Activated T-helper 2 cell treated with anti-CD3 and anti-CD28 coated beads, Interferon-gamma antibody, Interleukin-2, Interleukin-4, amounts not matched to agents 10 μg/mL and 5 μg/mL and 100 μg/mL, durations not matched to agents 14 hours and 24 hours and 36 hours (primary cell): ENCODE data around the gene PSMD1. TPM values are rescaled to one million over a fixed set of nuclear protein-coding genes. Genes with fewer than 3 reads are reported as not detected.
"Not testable (repeated sequence)": the region's sequence is repeated elsewhere in the genome, so short reads cannot be mapped to it uniquely, and the experiment has no call there.

Source experiments
- DNase-seq: peaks from one replicate; pipeline ENCODE4 v3.0.0; 2021; ENCODE audit warnings: low spot score
- H3K27ac Mint-ChIP-seq: one replicate; pipeline ENCODE4 v1.8.0; 2021; ENCODE audit warnings: mixed read lengths
- H3K27me3 Mint-ChIP-seq: one replicate; pipeline ENCODE4 v1.8.0; 2021; ENCODE audit warnings: low read depth, mixed read lengths
- H3K36me3 Mint-ChIP-seq: one replicate; pipeline ENCODE4 v1.8.0; 2021; ENCODE audit warnings: low read depth, mixed read lengths
- H3K4me1 Mint-ChIP-seq: one replicate; pipeline ENCODE4 v1.8.0; 2021; ENCODE audit warnings: low read depth, mixed read lengths
- H3K4me3 Mint-ChIP-seq: one replicate; pipeline ENCODE4 v1.8.0; 2021; ENCODE audit warnings: low read depth, mild to moderate bottlenecking, moderate library complexity, mixed read lengths
- H3K9me3 Mint-ChIP-seq: one replicate; pipeline ENCODE4 v1.8.0; 2021; ENCODE audit warnings: mixed read lengths
- intact Hi-C: fragments of 100-400 bp; cut with micrococcal nuclease; formaldehyde crosslinking; loops from one replicate; pipeline ENCODE4 v1.15.1; 2023
- total RNA-seq: library from RNA; stranded (reverse); gene quantifications from 2 replicates; pipeline ENCODE4 v1.2.3, GENCODE V29; 2022

The PSMD1 gene
- total RNA-seq, 1 donor from 2014 or later: 180 TPM

- no peak for DNase-seq
- no peaks in the 10 kb centered on the region for H3K9me3 Mint-ChIP-seq
- H3K4me3 Mint-ChIP-seq: no peak overlapping the region
- H3K27ac Mint-ChIP-seq: no peak overlapping the region
- H3K27me3 Mint-ChIP-seq: peaks cover 34% of the 10 kb centered on the region
- intact Hi-C loops: no loop called here
- no peaks in the 10 kb centered on the region for H3K36me3 Mint-ChIP-seq
- H3K4me1 Mint-ChIP-seq: no peaks in the 10 kb centered on the region
These were observed 135.5 kb downstream of the PSMD1 start for GRCh38 chr2:231191896-231192872.

GRCh38 chr2:231193216-231193615 is 136.5 kb downstream of the PSMD1 start:
- DNase-seq: no peak
- Mint-ChIP-seq H3K36me3 (no peaks in the 10 kb centered on the region), H3K27me3 (peaks cover 33% of the 10 kb centered on the region), H3K4me1 (peaks cover 7% of the 10 kb centered on the region), H3K9me3 (no peaks in the 10 kb centered on the region), H3K4me3 (no peak overlapping the region), H3K27ac (no peak overlapping the region)
- intact Hi-C loops: no loop called here

GRCh38 chr2:231196592-231196991 is 139.9 kb downstream of the PSMD1 start:
- no peak for DNase-seq
- peaks cover 27% of the 10 kb centered on the region for H3K27me3 Mint-ChIP-seq
- no peak overlapping the region for H3K27ac Mint-ChIP-seq
- intact Hi-C loops: no loop called here
- peaks cover 16% of the 10 kb centered on the region for H3K4me1 Mint-ChIP-seq
- no peaks in the 10 kb centered on the region for H3K36me3 Mint-ChIP-seq
- H3K9me3 Mint-ChIP-seq: no peaks in the 10 kb centered on the region
- peak overlapping the region; percentile 18 for H3K4me3 Mint-ChIP-seq

GRCh38 chr2:231197196-231197595 is 140.5 kb downstream of the PSMD1 start:
- H3K27ac Mint-ChIP-seq, intact Hi-C loops, H3K9me3 Mint-ChIP-seq, DNase-seq, H3K36me3 Mint-ChIP-seq: not testable (repeated sequence)
- Mint-ChIP-seq H3K27me3 (peaks cover 23% of the 10 kb centered on the region), H3K4me3 (peak overlapping the region; percentile 89), H3K4me1 (peaks cover 17% of the 10 kb centered on the region)

GRCh38 chr2:231197706-231198290 is 141.1 kb downstream of the PSMD1 start:
- Mint-ChIP-seq H3K4me1 (peaks cover 17% of the 10 kb centered on the region), H3K36me3 (no peaks in the 10 kb centered on the region), H3K4me3 (peak overlapping the region; percentile 89), H3K9me3 (no peaks in the 10 kb centered on the region), H3K27me3 (peaks cover 18% of the 10 kb centered on the region), H3K27ac (peak overlapping the region; percentile 22)
- intact Hi-C loops: loop anchor here (1.0 kb wide), 1 partner anchor 93 kb away; no protein-coding TSS in a partner anchor
- no peak for DNase-seq

DNA sequence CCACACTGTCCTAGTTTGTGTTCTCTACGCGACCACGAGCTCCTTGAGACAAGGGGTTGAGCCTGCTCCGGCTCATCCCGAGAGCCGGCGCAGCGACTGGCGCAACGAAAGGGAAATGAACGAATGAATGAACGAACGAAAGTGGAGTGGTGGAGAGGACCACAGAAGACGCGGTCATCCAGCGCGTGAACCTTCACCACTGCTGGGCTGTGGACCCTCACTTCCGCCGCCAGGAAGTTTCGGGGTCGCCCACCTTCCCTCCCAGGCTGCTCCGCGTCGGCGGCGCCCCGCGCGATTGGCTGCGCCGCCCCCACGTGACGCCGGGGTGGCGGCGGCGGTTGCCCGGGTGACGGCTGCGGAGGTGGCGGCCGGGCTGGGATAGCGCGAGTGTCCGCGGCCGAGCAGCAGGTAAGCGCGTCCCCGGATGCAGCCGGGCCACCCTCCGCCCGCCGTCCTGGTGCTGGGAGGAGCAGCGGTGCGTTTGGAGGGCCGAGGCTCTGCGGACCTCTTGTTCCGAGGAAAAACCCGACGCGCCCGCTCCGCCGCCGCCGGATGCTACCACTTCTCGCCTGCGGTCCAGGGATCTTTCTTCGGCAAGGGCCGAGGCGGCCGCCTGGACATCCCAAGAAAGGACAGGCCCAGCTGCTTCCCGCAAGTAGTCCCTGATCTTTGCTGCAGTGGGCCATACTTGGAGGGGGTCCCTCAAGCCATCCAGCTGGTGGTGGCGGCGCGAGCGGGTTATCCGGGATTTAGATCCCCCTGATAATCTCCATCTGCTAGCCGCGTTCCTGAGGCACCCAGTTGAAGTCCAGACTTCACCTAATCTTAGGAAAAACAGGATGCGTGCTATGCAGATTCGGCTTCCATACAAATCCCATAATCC is 141.9 kb downstream of the PSMD1 start, which contains the start of gene ARMC9:
Gene ARMC9 (plus strand): TSS at position 341 of the 883 bp plus-strand sequence. CDS start 7,608 bp downstream, outside the sequence.
- DNase-seq: peak; percentile 72
- H3K27ac Mint-ChIP-seq: peak within 1 kb of the TSS; percentile 22
- H3K4me3 Mint-ChIP-seq: peak within 1 kb of the TSS; percentile 89
- no peaks in the 10 kb centered on the region for H3K36me3 Mint-ChIP-seq
- peaks cover 17% of the 10 kb centered on the region for H3K4me1 Mint-ChIP-seq
- intact Hi-C loops: loop anchor here (1.0 kb wide), 1 partner anchor 94 kb away; no protein-coding TSS in a partner anchor
- H3K9me3 Mint-ChIP-seq: no peaks in the 10 kb centered on the region
- peaks cover 18% of the 10 kb centered on the region for H3K27me3 Mint-ChIP-seq

DNA sequence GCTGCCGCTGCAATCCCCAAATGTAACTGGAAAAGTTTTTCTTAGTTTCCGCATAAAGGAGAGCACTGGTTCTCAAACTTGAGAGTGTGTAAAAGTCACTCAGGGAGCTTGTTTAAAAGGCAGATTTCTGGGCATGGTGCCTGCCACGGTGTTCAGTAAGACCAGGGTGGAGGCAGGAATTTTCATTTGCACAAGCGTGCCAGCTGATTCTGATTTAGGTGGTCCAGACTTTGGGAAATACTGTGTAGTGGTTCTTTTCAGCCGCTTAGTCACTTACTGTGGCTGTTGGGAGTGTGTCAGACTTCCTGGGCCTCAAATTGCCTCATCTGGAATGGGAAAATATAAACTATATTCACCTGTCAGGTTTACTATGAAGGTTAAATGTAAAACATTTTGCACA is 142.6 kb downstream of the PSMD1 start:
- intact Hi-C loops: no loop called here
- H3K27ac Mint-ChIP-seq: no peak overlapping the region
- peak overlapping the region; percentile 81 for H3K4me3 Mint-ChIP-seq
- no peak for DNase-seq
- no peaks in the 10 kb centered on the region for H3K9me3 Mint-ChIP-seq
- H3K36me3 Mint-ChIP-seq: no peaks in the 10 kb centered on the region
- peaks cover 17% of the 10 kb centered on the region for H3K4me1 Mint-ChIP-seq
- H3K27me3 Mint-ChIP-seq: peaks cover 14% of the 10 kb centered on the region

DNA sequence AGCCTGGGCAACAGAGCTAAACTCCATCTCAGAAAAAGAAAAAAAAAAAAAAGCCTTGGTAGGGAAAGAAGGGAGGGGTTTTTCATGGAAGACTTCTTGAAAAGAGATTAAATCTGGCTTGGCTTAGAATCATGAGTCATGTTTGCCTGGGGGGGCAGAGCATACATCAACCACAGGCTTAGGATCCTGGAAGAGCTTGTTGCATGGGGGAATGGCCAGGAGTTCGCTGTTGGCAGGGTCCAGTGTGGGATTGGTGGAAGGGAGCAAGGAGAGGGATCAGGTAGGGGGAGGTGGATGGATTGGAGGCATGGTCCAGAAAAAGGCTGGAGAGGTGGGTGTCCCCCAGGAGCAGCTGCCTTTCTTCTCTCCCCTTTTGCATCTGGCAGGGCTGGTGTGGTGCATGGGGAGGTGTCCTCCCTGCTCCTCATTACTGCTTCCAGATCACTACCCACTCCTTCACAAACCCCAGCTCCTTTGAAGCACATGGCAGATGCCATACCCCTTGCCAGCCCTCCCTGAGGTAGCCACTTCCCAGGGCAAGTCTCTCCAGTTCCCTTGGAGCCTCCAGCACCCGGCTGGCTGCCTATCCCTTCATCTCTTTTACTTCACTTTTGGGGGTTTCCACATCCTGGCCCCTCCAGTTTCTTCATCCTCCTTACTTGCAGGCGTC is 144.3 kb downstream of the PSMD1 start:
- Mint-ChIP-seq H3K4me3 (no peak overlapping the region), H3K27me3 (peaks cover 10% of the 10 kb centered on the region), H3K4me1 (peaks cover 17% of the 10 kb centered on the region), H3K36me3 (no peaks in the 10 kb centered on the region), H3K27ac (no peak overlapping the region), H3K9me3 (no peaks in the 10 kb centered on the region)
- intact Hi-C loops: no loop called here
- no peak for DNase-seq

- Mint-ChIP-seq H3K4me3 (no peak overlapping the region), H3K27ac (no peak overlapping the region), H3K27me3 (peaks cover 8% of the 10 kb centered on the region), H3K36me3 (no peaks in the 10 kb centered on the region), H3K9me3 (no peaks in the 10 kb centered on the region), H3K4me1 (peaks cover 17% of the 10 kb centered on the region)
- intact Hi-C loops: no loop called here
- no peak for DNase-seq
These were observed 144.8 kb downstream of the PSMD1 start for GRCh38 chr2:231201475-231201814.

DNA sequence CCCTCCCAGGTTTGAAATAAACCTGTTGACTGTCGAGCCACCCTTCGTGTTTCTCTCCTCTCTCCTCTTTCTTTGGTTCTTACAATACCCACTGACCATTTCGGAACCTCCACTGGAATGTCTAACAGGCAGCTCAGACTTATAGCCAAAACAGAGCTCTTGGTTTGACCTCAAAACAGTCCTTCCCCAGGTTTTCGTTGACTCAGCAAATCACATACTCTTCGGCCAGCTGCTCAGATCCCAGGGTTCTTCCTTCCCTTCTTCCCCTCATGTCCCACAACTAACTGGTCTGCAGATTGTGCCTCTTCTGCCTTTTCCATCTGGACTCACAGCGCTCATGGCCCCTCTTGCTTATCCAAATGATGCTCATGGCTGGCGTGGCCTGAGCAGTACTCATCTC is 146.4 kb downstream of the PSMD1 start:
- H3K4me3 Mint-ChIP-seq: no peak overlapping the region
- intact Hi-C loops: no loop called here
- H3K27me3 Mint-ChIP-seq: peaks cover 6% of the 10 kb centered on the region
- no peak for DNase-seq
- H3K36me3 Mint-ChIP-seq: no peaks in the 10 kb centered on the region
- H3K27ac Mint-ChIP-seq: no peak overlapping the region
- no peaks in the 10 kb centered on the region for H3K9me3 Mint-ChIP-seq
- H3K4me1 Mint-ChIP-seq: peaks cover 10% of the 10 kb centered on the region

DNA sequence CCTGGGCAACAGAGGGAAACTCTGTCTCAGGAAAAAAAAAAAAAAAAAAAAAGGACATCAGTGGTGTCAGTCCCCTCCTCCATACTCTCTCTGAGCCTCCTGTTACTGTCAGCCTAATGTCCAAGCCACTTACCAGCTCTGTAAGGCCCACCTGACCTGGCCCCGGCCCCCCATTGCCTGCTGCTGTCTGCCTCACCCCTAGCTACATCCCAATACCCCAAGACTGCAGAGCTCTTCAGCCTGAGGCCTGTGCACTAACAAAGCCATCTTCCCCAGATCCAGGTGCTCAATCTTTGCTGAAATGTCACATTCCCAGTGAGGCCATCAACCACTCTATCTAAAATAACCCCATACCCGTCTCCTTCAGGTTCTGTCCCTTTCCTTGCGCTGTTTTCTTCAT is 147.5 kb downstream of the PSMD1 start:
- Mint-ChIP-seq H3K27me3 (peaks cover 6% of the 10 kb centered on the region), H3K4me1 (peaks cover 10% of the 10 kb centered on the region), H3K9me3 (no peaks in the 10 kb centered on the region), H3K36me3 (no peaks in the 10 kb centered on the region), H3K27ac (no peak overlapping the region), H3K4me3 (no peak overlapping the region)
- intact Hi-C loops: no loop called here
- DNase-seq: no peak

DNA sequence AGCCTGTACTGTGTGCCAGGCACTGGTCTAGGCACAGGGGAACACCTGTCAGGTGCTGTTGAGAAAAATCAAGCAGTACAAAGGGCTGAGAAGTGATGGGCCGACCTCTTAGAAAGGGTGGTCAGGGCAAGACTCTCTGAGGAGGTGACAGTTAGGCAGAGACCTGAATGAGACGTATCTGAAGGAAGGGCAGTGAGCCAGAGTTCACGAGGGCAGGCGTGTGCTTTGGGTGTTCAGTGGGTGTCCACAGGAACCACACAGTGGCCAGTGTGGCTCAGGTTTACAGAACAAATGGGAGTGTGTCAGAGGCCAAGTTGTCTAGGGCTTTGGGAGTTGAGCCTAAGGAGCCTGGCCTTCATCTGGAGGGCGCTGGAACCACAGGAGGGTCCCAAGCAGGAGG is 147.9 kb downstream of the PSMD1 start:
- Mint-ChIP-seq H3K36me3 (no peaks in the 10 kb centered on the region), H3K4me3 (no peak overlapping the region), H3K4me1 (peaks cover 10% of the 10 kb centered on the region), H3K27ac (no peak overlapping the region), H3K27me3 (peaks cover 6% of the 10 kb centered on the region), H3K9me3 (no peaks in the 10 kb centered on the region)
- no peak for DNase-seq
- intact Hi-C loops: no loop called here
